H54 (cell line): ENCODE measurements around the gene TMPRSS3.

Source experiments
- DNase-seq: peaks from one replicate; pipeline ENCODE4 v3.0.0; 2011; ENCODE audit warnings: low spot score, mixed read lengths; ENCODE audit not compliant: insufficient read length
- FAIRE-seq: peaks from 3 replicates; lab custom pipeline; 2011; peaks lifted over from hg19 to GRCh38; lab: Jason Lieb, UNC
- POLR2A ChIP-seq: IDR thresholded peaks from 2 replicates; pipeline ENCODE4 v1.6.1; 2011; ENCODE audit warnings: low read depth, mild to moderate bottlenecking, low read length

Gene TMPRSS3

DNA sequence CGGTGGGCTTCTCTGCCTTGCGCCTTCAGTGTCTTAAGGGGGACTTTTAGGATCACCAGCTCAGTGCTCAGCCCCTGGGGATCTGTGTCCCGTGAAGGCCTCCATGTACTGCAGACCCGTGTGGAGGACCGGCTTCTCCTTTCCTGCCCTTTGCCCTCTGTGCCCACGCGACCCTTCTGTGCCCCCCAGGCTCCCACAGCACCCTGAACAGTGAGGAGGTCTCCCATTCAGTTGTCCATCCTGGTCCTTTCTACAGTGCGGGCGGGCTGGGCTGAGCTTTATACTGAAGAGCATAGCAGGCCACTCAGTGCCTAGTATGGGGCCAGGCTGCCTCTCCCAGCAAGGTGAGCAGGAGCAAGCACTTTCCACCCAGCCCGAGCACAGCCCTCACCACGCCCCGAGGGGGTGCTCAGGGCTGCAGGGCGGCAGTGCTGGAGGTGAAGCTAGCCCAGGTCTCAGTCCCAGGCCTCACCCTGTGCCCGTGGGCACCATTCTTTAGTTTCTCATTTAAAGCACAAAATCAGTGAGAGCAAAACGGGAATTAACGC is 21.9 kb downstream of the TMPRSS3 start:
- FAIRE-seq, result no peak
- TF ChIP-seq POLR2A, result no peak
- DNase-seq, result no peak

DNA sequence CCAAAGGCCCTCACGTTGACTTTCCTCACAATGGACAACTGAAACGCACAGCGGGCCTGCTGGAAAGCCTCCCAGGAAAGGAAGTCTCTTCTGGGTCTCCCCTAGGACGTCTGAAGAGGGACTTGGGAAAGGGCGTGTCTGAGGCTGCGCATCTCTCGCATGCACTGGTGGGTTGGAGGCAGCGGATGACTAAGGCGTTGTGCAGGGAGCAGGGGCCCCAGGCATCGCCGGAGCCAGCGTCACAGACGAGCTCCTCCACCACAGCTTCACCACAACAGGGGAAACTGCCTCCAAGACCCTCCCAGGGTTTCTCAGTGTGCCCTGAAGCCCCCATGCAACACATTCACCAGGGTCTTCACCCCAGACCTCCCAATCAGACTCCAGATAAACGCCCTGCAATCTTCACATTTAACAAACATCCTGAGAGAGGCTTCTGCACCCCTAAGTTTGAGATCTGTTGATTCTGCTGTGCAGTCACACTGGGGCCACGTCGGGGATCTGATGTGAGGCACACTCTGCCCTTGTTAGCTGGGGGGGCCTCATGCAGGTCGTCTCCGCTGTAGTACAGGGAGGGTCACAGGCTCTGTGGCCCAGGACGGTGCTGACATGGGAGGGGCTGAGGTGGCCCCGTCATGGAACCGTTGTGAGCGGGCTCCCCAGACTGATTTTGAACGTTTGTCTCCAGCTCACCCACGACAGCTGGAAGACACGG is 22.5 kb downstream of the TMPRSS3 start:
- TF ChIP-seq POLR2A, result no peak
- DNase-seq (no peak), FAIRE-seq (no peak)

DNA sequence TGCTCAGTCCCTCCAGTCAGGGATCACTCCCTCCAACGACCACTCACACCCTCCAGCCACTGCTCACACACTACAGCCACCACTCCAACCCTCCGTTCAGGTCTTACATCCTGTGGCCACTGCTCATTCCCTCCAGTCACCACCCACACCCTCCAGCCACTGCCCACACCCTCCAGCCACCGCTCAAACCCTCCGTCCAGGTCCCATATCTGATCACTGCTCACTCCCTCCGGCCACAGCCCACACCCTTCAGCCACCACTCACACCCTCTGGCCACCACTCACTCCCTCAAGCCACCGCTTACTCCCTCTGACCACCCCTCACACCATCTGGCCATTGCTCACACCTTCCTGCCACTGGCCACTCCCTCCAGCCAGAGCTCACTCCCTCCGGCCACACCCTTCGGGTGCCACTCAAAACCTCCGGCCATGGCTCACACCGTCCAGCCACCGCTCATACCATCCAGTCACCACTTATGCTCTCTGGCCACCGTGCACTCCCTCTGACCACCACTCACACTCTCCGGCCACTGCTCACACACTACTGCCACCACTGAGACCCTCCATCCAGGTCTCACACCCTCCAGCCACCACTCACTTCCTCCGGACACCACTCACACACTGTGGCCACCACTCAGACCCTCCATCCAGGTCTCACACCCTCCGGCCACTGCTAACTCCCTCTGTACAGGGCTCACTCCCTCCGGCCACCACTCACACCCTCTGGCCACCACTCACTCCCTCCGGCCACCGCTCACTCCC is 24.8 kb downstream of the TMPRSS3 start:
- no peak for TF ChIP-seq POLR2A
- FAIRE-seq (no peak), DNase-seq (no peak)

DNA sequence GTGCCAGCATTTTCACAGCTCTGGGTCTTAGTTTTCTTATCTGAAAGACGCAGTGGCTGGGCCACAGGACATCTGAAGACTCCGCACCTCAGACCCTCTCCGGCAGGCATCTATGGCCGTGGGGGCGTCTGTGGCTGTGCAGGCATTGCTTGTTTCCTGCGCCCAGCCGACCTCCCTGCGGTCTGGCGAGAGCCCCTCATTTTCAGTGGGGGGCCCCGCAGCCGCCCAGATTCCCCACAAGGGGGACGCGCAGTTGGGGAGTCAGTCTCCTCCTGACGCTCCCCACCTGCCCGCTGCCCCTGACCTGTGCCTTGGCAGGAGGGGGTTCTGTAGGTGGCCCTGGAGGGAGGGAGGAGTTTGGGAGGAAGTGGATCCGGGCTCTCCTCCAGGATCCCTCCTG is 26.0 kb downstream of the TMPRSS3 start:
- FAIRE-seq, result no peak
- no peak for DNase-seq
- no peak for TF ChIP-seq POLR2A

DNA sequence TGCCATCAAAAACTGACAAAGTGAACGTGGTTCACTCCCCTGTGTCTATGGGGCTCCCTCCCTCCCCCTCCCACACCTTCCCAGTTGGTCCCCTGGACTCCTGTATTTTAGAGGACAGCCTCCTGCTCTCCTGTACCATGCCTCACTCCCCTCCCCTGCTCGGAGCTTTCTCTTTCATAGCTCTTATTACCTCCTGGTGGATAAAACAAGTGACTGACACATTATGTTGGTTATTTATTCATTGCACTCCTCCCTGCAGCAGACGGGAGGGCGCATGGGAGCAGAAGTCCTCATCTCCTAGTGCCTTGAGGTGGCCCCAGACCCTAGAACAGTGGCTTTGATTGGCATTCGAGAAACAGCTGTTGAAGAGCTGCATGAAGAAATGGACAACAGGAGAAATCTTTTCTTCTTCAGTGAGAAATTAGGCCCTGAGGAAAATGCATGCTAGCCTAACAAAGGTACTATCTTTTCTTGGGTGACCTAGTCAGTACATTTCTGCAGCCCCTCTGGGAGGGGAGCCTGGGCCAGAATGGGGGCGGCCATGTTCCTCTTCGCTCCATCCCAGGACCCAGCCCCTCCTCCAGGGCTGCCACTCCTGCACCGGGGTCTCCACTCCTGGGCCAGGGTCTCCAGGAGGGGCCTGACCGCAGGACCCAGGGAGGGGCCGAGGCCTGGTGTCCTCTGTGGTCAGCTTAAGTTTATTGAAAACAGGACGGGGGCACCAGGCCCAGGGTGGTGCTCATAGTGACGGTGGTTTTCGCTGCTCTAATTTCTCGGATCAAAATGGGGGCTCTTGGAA is 28.3 kb downstream of the TMPRSS3 start:
- TF ChIP-seq POLR2A, result no peak
- FAIRE-seq (no peak), DNase-seq (no peak)

DNA sequence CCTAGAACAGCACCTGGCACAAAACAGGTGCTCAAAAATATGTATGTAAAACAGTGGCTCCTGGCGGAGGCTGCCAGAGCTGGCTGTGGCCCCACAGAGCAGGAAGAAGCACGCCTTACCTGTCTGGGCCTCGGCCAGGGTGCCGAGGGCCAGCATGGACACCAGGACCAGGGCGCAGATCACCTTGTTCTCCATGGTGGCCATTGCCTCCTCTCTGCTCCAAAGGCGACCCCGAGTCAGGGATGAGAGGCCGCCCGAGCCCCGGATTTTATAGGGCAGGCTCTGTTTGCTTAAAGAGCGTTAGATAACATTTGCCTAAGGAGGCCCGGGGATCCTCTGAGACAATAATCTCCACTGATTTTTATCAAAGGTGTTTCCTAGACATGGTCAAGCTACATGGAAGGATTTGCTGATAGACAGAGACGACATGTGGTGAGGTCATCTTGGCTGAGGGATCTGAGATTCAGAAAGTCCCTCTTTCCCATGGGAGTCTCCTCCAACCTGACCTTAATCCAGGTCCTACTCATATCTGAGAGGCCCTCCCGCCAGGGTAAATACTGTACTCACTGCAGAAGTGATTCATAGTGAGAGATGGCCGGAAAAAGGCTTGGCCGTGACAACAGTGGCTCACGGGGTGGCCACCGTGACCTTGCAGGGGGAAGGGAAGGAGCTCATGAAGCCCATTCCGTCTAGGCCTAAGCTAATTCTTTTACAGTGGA is 29.4 kb downstream of the TMPRSS3 start, which contains the start of gene TFF1:
TFF1 (minus strand) TSS at position 244 of the 719 bp plus-strand sequence; CDS start at position 204, 40 bp downstream.
- DNase-seq (peak; percentile 61), FAIRE-seq (no peak)
- TF ChIP-seq POLR2A, result no peak

DNA sequence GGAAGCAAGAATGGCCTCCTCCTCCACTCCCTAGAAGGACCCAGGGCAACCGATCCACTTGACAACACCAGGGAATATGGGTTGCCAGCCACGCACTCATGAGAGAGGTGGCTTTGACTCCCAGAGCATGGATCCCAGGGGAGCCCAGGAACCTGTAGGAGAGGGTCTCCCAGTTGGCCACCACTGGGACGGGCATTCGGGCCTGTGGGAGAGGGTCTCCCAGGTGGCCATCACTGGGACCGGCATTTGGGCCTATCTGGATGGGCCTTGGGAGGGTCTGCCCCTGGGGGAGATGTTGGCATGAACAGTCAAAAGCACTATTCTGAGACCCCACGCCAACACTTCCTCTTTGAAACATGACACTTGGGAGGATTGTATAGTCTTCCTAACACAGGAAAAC is 30.1 kb downstream of the TMPRSS3 start:
- FAIRE-seq, result no peak
- no peak for DNase-seq
- TF ChIP-seq POLR2A, result no peak

DNA sequence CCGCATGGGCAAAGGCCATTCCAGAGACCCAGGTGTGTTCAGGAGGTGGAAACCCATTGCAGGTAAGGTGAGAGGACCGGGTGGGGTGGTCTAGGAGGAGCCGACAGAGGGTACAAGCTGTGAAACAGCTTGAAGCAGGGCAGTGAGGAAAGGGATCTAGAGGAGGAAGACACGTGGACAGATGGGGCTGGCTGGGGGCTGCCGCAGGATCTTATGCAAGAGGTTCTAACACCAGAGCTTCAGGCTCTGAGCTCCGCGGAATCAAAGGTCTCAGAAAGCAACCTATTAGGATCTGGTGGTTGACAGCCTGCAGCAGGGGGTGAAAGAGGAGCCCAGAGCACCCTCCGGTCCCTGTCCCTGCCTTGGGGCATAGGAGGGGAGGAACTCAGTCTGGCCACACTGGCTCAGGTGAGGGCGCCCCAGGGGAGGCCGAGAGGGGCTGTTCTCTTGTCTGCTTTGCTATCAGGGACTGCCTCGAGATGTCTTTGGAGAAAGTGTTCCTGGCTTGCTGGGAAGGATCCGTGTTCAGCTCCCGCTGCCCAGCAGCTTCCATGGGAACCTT is 31.5 kb downstream of the TMPRSS3 start:
- TF ChIP-seq POLR2A, result no peak
- DNase-seq (no peak), FAIRE-seq (no peak)

DNA sequence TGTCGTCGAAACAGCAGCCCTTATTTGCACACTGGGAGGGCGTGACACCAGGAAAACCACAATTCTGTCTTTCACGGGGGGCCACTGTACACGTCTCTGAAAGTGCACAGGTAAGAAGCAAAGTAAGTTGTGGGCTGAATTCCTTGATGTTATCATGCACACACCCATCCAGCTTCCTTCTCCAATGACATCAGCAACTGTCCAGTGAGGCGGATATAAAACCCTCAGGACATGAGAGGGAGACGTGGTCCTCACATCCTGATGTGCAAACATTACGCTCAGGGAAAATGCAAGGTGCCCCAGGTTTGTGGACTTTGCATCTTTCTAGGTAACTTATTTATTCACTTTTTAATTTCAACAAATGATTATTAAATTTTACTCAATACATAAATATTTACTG is 32.5 kb downstream of the TMPRSS3 start:
- no peak for DNase-seq
- no peak for FAIRE-seq
- no peak for TF ChIP-seq POLR2A

DNA sequence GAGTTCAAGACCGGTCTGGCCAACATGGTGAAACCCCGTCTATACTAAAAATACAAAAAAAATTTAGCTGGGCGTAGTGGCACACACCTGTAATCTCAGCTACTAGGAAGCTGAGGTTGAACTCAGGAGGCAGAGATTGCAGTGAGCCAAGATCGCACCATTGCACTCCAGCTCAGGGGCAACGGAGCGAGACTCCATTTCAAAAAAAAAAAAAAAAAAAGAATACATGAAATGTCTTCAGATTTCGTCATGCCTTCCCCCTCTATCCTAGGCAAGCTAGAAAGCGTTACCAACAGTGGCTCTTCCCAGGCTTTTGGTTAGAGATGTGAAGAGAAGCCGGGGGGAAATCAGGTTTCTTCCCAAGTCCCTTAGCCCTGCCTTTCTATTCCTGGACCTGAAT is 33.2 kb downstream of the TMPRSS3 start:
- TF ChIP-seq POLR2A, result no peak
- no peak for FAIRE-seq
- no peak for DNase-seq

DNA sequence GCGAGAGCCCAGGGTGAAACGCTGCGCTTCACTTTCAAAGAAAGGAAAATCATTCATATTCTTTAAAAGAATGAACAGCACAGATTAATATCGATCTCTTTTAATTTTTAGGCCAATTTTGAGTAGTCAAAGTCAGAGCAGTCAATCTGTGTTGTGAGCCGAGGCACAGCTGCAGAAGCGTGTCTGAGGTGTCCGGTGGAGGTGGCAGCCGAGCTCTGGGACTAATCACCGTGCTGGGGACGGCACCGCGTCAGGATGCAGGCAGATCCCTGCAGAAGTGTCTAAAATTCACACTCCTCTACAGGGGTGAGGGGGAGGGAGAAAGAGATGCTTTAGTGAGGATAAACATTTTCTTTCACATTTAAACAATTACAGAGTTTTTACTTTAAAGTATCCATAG is 33.7 kb downstream of the TMPRSS3 start:
- no peak for TF ChIP-seq POLR2A
- no peak for DNase-seq
- FAIRE-seq, result no peak

DNA sequence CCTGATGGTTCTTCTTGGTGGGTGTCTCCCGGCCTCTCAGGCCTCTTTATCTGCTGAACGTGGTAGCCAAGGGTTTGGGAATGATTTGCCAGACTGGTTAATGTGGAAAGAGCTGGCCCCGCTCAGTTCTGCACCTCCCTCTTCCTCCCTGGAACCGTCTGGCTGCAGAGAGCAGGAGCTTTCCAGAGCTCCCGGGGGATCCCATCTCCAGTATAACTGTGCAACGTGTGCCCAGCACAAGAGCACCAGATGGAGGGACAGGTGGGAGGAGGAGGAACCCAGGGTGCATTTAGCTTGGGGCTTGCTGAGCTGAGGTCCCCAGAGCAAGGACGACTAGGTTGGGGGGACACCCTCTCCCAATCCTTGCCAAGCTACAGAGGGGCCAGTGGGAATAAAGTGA is 34.6 kb downstream of the TMPRSS3 start:
- no peak for TF ChIP-seq POLR2A
- DNase-seq (no peak), FAIRE-seq (no peak)

DNA sequence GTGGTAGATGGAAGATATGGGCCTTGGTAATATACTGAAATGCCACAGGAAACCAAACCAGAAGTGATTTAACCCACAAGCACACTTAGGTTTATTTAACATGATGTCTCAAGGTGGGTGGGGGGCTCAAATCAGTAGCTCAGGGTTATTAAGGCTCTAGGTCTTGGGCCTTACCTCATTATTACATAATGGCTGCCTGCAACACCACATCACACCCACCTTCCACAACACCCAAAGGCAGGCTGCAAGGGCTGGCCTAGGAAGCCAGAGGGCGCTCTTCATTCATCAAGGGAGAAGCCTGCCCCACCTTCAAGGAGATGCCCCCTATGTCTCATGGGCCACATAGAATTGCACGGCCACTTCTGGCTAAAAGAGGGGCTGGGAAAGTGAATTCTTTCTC is 35.5 kb downstream of the TMPRSS3 start:
- FAIRE-seq, result no peak
- TF ChIP-seq POLR2A, result no peak

More for the DNA sequence above, 35.5 kb downstream of the TMPRSS3 start:
- no peak for DNase-seq
